ENCODE results near the gene CALHM1. TPM values are rescaled to one million over a fixed set of nuclear protein-coding genes. Genes with fewer than 3 reads are reported as not detected.
A peak's percentile ranks its signal among the peaks of the same experiment; 100 is the strongest.

Gene CALHM1
- total and polyA plus RNA-seq, 7 donors: not detected

GRCh38 chr10:103445767-103446567, 12.7 kb downstream of the CALHM1 start:
- no peaks in the 10 kb centered on the region for H3K27me3 ChIP-seq (ENCODE audit: insufficient read depth in 3 of 3, low read length in 2 of 3)
- H3K36me3 ChIP-seq (ENCODE audit: insufficient read depth in 1 of 2, low read depth in 1 of 2): peaks cover 10 to 88% of the 10 kb centered on the region in 2 donors
- ATAC-seq: peak; percentile 20 to 62 (median 58)
- H3K27ac ChIP-seq: peak overlapping the region; percentile 69
- TF ChIP-seq CTCF (IDR thresholded peaks at IDR 0.05): no peak
- 53 to 60% (median 57%) methylated on average over 12 of the region's 12 CpGs for WGBS, 3 donors
- H3K4me3 ChIP-seq: no peak overlapping the region
- H3K4me1 ChIP-seq: peaks cover 26% of the 10 kb centered on the region
- no peaks in the 10 kb centered on the region for H3K9me3 ChIP-seq
- intact Hi-C loops (cut with DNase I): loop anchor here in 1 of 2 donors (5.0 kb wide), 1 partner anchor 649 kb away; no protein-coding TSS in a partner anchor
- peak; percentile 87 to 91 for DNase-seq

- Histone ChIP-seq H3K4me1 (peaks cover 23% of the 10 kb centered on the region), H3K27me3 (ENCODE audit: insufficient read depth in 3 of 3, low read length in 2 of 3) (no peaks in the 10 kb centered on the region), H3K9me3 (no peaks in the 10 kb centered on the region), H3K36me3 (ENCODE audit: insufficient read depth in 1 of 2, low read depth in 1 of 2) (peaks cover 10 to 94% of the 10 kb centered on the region in 2 donors), H3K4me3 (no peak overlapping the region), H3K27ac (peak overlapping the region; percentile 69)
- intact Hi-C loops (cut with DNase I): loop anchor here in 1 of 2 donors (5.0 kb wide), 1 partner anchor 648 kb away; no protein-coding TSS in a partner anchor
- 76 to 81% (median 80%) methylated on average over 9 of the region's 9 CpGs for WGBS, 3 donors
- TF ChIP-seq CTCF (IDR thresholded peaks at IDR 0.05): no peak
- ATAC-seq (no peak), DNase-seq (no peak)
These were observed 13.3 kb downstream of the CALHM1 start for GRCh38 chr10:103445366-103445765.

- Histone ChIP-seq H3K4me3 (no peak overlapping the region), H3K36me3 (ENCODE audit: insufficient read depth in 1 of 2, low read depth in 1 of 2) (peaks cover 10 to 99% of the 10 kb centered on the region in 2 donors), H3K27me3 (ENCODE audit: insufficient read depth in 3 of 3, low read length in 2 of 3) (no peaks in the 10 kb centered on the region), H3K27ac (no peak overlapping the region), H3K9me3 (no peaks in the 10 kb centered on the region), H3K4me1 (peaks cover 16% of the 10 kb centered on the region)
- DNase-seq: no peak
- intact Hi-C loops (cut with DNase I): no loop called here
- 57 to 78% (median 66%) methylated on average over 10 of the region's 10 CpGs for WGBS, 3 donors
- no peak for TF ChIP-seq CTCF (IDR thresholded peaks at IDR 0.05)
- ATAC-seq: no peak
These were observed 14.2 kb downstream of the CALHM1 start for GRCh38 chr10:103444478-103444877.

GRCh38 chr10:103443475-103444185, 15.1 kb downstream of the CALHM1 start:
- TF ChIP-seq CTCF (IDR thresholded peaks at IDR 0.05): no peak
- Histone ChIP-seq H3K4me3 (no peak overlapping the region), H3K27me3 (ENCODE audit: insufficient read depth in 3 of 3, low read length in 2 of 3) (no peaks in the 10 kb centered on the region), H3K9me3 (no peaks in the 10 kb centered on the region), H3K4me1 (peaks cover 14% of the 10 kb centered on the region), H3K27ac (peak overlapping the region; percentile 21), H3K36me3 (ENCODE audit: insufficient read depth in 1 of 2, low read depth in 1 of 2) (peaks cover 14 to 100% of the 10 kb centered on the region in 2 donors)
- no peak for DNase-seq
- no peak for ATAC-seq
- intact Hi-C loops (cut with DNase I): no loop called here
- 80 to 85% (median 81%) methylated on average over 23 of the region's 23 CpGs for WGBS, 3 donors

Measured in psoas muscle (tissue), 8 donors.